HepG2 (cell line): ENCODE results near the gene SLC13A5. TPM values are rescaled to one million over a fixed set of nuclear protein-coding genes. Genes with fewer than 3 reads are reported as not detected.

Experiments
- BCL6 ChIP-seq: IDR thresholded peaks from 2 replicates; pipeline ENCODE4 v1.6.1; 2016; ENCODE audit warnings: missing genetic modification reagents, missing compliant biosample characterization
- BRCA1 ChIP-seq: sonication (generic); formaldehyde crosslinking; IDR thresholded peaks from 2 replicates; pipeline ENCODE4 v1.4.0; 2020; ENCODE audit warnings: missing genetic modification reagents
- FOXP4 ChIP-seq: sonication (generic); formaldehyde crosslinking; IDR thresholded peaks from 2 replicates; pipeline ENCODE4 v1.4.0; 2020; ENCODE audit warnings: missing genetic modification reagents
- KDM4B ChIP-seq: sonication (generic); formaldehyde crosslinking; IDR thresholded peaks from 2 replicates; pipeline ENCODE4 v1.4.0; 2020; ENCODE audit warnings: missing genetic modification reagents
- MTF1 ChIP-seq: sonication (generic); formaldehyde crosslinking; IDR thresholded peaks from 2 replicates; pipeline ENCODE4 v1.5.0; 2020; ENCODE audit warnings: missing genetic modification reagents
- SMAD1 ChIP-seq: sonication (generic); formaldehyde crosslinking; IDR thresholded peaks from 2 replicates; pipeline ENCODE4 v1.4.0; 2020; ENCODE audit warnings: missing genetic modification reagents, low read depth, mild to moderate bottlenecking, borderline replicate concordance
- TCF12 ChIP-seq, 2 experiments: fragments of 450-650 bp in 1 of 2; sonication (generic) in 1 of 2; formaldehyde crosslinking in 1 of 2; IDR thresholded peaks; 2 replicates each; pipeline versions ENCODE4 v1.6.1 to v1.8.0; 2017 to 2022; ENCODE audit warnings: antibody characterized with exemption in 1 of 2, mild to moderate bottlenecking in 1 of 2, missing genetic modification reagents in 1 of 2, moderate library complexity in 1 of 2
- TFDP2 ChIP-seq: sonication (generic); formaldehyde crosslinking; IDR thresholded peaks from 2 replicates; pipeline ENCODE4 v1.4.0; 2020; ENCODE audit warnings: missing genetic modification reagents
- THAP11 ChIP-seq: IDR thresholded peaks from 2 replicates; pipeline ENCODE4 v1.6.1; 2016; ENCODE audit warnings: missing biosample characterization, missing genetic modification reagents
- ZBTB7A ChIP-seq: sonication (generic); formaldehyde crosslinking; IDR thresholded peaks from 2 replicates; pipeline ENCODE4 v1.8.0; 2022; ENCODE audit warnings: mild to moderate bottlenecking, missing genetic modification reagents
- ZNF224 ChIP-seq: sonication (generic); formaldehyde crosslinking; IDR thresholded peaks from 2 replicates; pipeline ENCODE4 v1.5.0; 2020; ENCODE audit warnings: mild to moderate bottlenecking, missing genetic modification reagents
- ZNF34 ChIP-seq: sonication (generic); formaldehyde crosslinking; IDR thresholded peaks from 2 replicates; pipeline ENCODE4 v1.4.0; 2020; ENCODE audit warnings: mild to moderate bottlenecking, missing genetic modification reagents, borderline replicate concordance
- ZNF432 ChIP-seq: sonication (generic); formaldehyde crosslinking; IDR thresholded peaks from 2 replicates; pipeline ENCODE4 v1.5.0; 2020; ENCODE audit warnings: missing genetic modification reagents, mild to moderate bottlenecking, borderline replicate concordance
- ZNF530 ChIP-seq: sonication (generic); formaldehyde crosslinking; IDR thresholded peaks from 2 replicates; pipeline ENCODE4 v1.5.0; 2020; ENCODE audit warnings: low read depth, mild to moderate bottlenecking, missing genetic modification reagents
- ZNF614 ChIP-seq: IDR thresholded peaks from 2 replicates; pipeline ENCODE4 v1.6.1; 2018; ENCODE audit warnings: missing biosample characterization, missing genetic modification reagents, inconsistent platforms, borderline replicate concordance
- polyA plus RNA-seq, 8 experiments: library from polyadenylated mRNA; depleted of rRNA in 3 of 8; stranded (reverse) in 7 of 8; unstranded in 1 of 8; fragments of >200 nt; fragmentation: Illumina TruSeq in 4 of 8; extraction: Trizol in 4 of 8; gene quantifications; 2 replicates each; pipeline versions ENCODE4 v1.2.1 to v1.2.3, GENCODE V29; 2011 to 2016; ENCODE audit warnings: low read depth in 4 of 8, missing spikeins in 1 of 8, mixed read lengths in 1 of 8; ENCODE audit not compliant: insufficient read depth in 1 of 8
- total RNA-seq, 5 experiments: library from RNA; depleted of rRNA; stranded (reverse); fragments of >200 nt; fragmentation: Illumina TruSeq; extraction: Trizol; gene quantifications; 2 replicates each; pipeline ENCODE4 v1.2.3, GENCODE V29; 2016; ENCODE audit warnings: low read depth in 1 of 5
- TF ChIP-seq, protein P1 (sequence below): sonication (generic); formaldehyde crosslinking; IDR thresholded peaks from 2 replicates; pipeline ENCODE4 v1.5.0; 2020; ENCODE audit warnings: mild to moderate bottlenecking, missing genetic modification reagents
- TF ChIP-seq, protein P2 (sequence below): sonication (generic); formaldehyde crosslinking; IDR thresholded peaks from 2 replicates; pipeline ENCODE4 v1.4.0; 2020; ENCODE audit warnings: missing genetic modification reagents, borderline replicate concordance

Gene SLC13A5
- total and polyA plus RNA-seq, 2 of the 13 experiments (the other 11 are each of a cell fraction or from before 2014, with no cell fraction given), result 42.8 to 310 TPM

DNA sequence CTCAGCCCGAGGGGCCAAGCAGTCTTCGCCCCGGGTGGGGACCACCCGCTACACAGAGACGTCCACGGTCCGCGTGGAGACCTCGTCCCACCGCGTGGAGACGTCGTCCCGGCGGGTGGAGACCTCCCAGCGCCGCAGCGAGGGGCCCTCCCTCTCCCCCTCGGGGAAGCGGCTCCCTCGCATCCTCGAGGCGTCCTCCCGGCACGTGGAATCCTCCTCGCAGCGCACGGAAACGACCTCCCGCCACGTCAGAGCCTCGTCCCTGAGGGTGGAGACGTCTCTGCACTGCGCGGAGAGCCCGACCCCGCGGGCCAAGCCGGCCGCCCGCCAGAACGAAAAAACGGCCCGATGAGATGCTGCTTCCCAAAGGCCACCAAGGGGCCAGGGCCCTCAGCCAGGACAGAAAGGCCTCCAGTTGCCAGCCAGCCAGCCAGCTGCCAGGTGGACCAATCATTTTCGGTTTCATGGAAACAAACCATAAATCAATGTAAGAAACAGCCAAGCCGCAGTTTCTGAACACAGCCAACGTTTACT is 61.2 kb downstream of the SLC13A5 start (continued):
- TF ChIP-seq ZBTB7A, result peak; percentile 94
- peak; percentile 83; the same call in 1 of the 2 replicates for TF ChIP-seq ZNF530
- no peak for TF ChIP-seq FOXP4 (CRISPR knock-in tag)
- TF ChIP-seq, protein P1, sequence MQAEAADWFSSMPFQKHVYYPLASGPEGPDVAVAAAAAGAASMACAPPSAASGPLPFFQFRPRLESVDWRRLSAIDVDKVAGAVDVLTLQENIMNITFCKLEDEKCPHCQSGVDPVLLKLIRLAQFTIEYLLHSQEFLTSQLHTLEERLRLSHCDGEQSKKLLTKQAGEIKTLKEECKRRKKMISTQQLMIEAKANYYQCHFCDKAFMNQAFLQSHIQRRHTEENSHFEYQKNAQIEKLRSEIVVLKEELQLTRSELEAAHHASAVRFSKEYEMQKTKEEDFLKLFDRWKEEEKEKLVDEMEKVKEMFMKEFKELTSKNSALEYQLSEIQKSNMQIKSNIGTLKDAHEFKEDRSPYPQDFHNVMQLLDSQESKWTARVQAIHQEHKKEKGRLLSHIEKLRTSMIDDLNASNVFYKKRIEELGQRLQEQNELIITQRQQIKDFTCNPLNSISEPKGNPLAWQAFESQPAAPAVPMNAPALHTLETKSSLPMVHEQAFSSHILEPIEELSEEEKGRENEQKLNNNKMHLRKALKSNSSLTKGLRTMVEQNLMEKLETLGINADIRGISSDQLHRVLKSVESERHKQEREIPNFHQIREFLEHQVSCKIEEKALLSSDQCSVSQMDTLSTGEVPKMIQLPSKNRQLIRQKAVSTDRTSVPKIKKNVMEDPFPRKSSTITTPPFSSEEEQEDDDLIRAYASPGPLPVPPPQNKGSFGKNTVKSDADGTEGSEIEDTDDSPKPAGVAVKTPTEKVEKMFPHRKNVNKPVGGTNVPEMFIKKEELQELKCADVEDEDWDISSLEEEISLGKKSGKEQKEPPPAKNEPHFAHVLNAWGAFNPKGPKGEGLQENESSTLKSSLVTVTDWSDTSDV (CRISPR knock-in tag), result peak; percentile 97
- no peak for TF ChIP-seq THAP11 (CRISPR knock-in tag)
- TF ChIP-seq TFDP2, result peak; percentile 93
- peak; percentile 48; the same call in 1 of the 2 replicates for TF ChIP-seq BCL6 (CRISPR knock-in tag)
- TF ChIP-seq ZNF34, result no peak
- no peak; the same call in 1 of the 2 replicates for TF ChIP-seq KDM4B (CRISPR knock-in tag)
- peak; percentile 92 for TF ChIP-seq MTF1 (CRISPR knock-in tag)
- no peak for TF ChIP-seq TCF12 (IDR thresholded peaks at IDR 0.05)
- peak; percentile 80 for TF ChIP-seq TCF12 (CRISPR knock-in tag; IDR thresholded peaks at IDR 0.05)
- TF ChIP-seq ZNF224 (CRISPR knock-in tag), result peak; percentile 96
- TF ChIP-seq BRCA1 (CRISPR knock-in tag), result 0 out of 2 replicates have a peak, but pooled peaks have one; percentile 58
- peak; percentile 84; the same call in 1 of the 2 replicates for TF ChIP-seq SMAD1 (CRISPR knock-in tag)
- TF ChIP-seq, protein P2, sequence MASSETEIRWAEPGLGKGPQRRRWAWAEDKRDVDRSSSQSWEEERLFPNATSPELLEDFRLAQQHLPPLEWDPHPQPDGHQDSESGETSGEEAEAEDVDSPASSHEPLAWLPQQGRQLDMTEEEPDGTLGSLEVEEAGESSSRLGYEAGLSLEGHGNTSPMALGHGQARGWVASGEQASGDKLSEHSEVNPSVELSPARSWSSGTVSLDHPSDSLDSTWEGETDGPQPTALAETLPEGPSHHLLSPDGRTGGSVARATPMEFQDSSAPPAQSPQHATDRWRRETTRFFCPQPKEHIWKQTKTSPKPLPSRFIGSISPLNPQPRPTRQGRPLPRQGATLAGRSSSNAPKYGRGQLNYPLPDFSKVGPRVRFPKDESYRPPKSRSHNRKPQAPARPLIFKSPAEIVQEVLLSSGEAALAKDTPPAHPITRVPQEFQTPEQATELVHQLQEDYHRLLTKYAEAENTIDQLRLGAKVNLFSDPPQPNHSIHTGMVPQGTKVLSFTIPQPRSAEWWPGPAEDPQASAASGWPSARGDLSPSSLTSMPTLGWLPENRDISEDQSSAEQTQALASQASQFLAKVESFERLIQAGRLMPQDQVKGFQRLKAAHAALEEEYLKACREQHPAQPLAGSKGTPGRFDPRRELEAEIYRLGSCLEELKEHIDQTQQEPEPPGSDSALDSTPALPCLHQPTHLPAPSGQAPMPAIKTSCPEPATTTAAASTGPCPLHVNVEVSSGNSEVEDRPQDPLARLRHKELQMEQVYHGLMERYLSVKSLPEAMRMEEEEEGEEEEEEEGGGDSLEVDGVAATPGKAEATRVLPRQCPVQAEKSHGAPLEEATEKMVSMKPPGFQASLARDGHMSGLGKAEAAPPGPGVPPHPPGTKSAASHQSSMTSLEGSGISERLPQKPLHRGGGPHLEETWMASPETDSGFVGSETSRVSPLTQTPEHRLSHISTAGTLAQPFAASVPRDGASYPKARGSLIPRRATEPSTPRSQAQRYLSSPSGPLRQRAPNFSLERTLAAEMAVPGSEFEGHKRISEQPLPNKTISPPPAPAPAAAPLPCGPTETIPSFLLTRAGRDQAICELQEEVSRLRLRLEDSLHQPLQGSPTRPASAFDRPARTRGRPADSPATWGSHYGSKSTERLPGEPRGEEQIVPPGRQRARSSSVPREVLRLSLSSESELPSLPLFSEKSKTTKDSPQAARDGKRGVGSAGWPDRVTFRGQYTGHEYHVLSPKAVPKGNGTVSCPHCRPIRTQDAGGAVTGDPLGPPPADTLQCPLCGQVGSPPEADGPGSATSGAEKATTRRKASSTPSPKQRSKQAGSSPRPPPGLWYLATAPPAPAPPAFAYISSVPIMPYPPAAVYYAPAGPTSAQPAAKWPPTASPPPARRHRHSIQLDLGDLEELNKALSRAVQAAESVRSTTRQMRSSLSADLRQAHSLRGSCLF, result peak; percentile 96; the same call in 1 of the 2 replicates
- no peak for TF ChIP-seq ZNF432 (CRISPR knock-in tag)
- peak; percentile 62; the same call in 1 of the 2 replicates for TF ChIP-seq ZNF614 (CRISPR knock-in tag)
